Measurements from ENCODE around the gene ANKS1B. TPM values are rescaled to one million over a fixed set of nuclear protein-coding genes. Genes with fewer than 3 reads are reported as not detected.
"Not testable (repeated sequence)": the region's sequence is repeated elsewhere in the genome, so short reads cannot be mapped to it uniquely, and the experiment has no call there.

The ANKS1B gene
- total RNA-seq, 1 donor from 2014 or later: not detected

DNA sequence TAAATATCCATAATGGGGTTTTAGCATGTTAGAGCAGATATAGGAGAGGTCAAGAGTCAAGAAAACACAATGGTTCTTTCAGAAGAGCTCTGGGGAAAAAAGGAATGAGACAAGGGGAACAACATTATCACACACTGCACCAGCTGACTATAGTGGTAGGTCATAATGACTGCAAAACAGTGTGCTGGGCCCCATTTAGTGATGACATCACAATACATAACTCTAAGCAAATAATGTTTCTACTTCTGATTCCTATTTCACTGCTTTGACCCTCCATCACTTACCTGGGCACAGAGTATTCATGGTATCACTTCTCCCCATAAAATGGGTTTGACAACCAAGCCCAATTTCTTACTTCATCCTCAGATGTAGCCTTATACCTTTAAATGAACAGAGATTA lies 275.1 kb downstream of the ANKS1B start:
- no peak for DNase-seq (ENCODE audit: extremely low read depth, low read depth, low spot score)

DNA sequence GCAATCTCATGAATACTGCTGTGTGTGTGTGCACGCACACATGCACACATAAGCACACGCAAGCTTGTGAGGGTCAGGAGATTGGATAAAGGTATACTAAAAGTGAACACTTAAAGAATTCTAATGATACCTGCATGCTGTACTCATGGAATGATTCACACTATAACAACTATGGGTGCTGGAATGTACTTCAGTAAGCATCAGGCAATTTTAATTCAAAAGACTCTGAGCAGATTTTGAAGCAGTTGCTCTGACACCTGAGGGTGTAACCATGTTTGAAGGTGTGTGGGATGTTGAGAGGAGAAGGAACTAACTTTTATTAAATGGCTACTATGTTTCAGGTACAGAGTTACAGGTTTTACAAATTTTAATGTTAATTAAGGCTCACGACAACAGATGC lies 275.6 kb downstream of the ANKS1B start:
- no peak for DNase-seq (ENCODE audit: extremely low read depth, low read depth, low spot score)

- DNase-seq (ENCODE audit: extremely low read depth, low read depth, low spot score): no peak
Observed at GRCh38 chr12:99707883-99708282, 276.9 kb downstream of the ANKS1B start.

GRCh38 chr12:99706736-99707473 lies 277.8 kb downstream of the ANKS1B start:
- no peak for DNase-seq (ENCODE audit: extremely low read depth, low read depth, low spot score)

GRCh38 chr12:99704458-99704857 lies 280.3 kb downstream of the ANKS1B start:
- no peak for DNase-seq (ENCODE audit: extremely low read depth, low read depth, low spot score)

- no peak for DNase-seq (ENCODE audit: extremely low read depth, low read depth, low spot score)
Observed at GRCh38 chr12:99704036-99704435, 280.7 kb downstream of the ANKS1B start.

- no peak for DNase-seq (ENCODE audit: extremely low read depth, low read depth, low spot score)
Observed at GRCh38 chr12:99700032-99700431, 284.7 kb downstream of the ANKS1B start.

- no peak for DNase-seq (ENCODE audit: extremely low read depth, low read depth, low spot score)
Observed at GRCh38 chr12:99695050-99695449, 289.7 kb downstream of the ANKS1B start.

GRCh38 chr12:99686142-99686541 lies 298.6 kb downstream of the ANKS1B start:
- no peak for DNase-seq (ENCODE audit: extremely low read depth, low read depth, low spot score)

- no peak for DNase-seq (ENCODE audit: extremely low read depth, low read depth, low spot score)
Observed at GRCh38 chr12:99680276-99680675, 304.5 kb downstream of the ANKS1B start.

- DNase-seq (ENCODE audit: extremely low read depth, low read depth, low spot score): no peak
Observed at GRCh38 chr12:99670635-99671034, 314.1 kb downstream of the ANKS1B start.

DNA sequence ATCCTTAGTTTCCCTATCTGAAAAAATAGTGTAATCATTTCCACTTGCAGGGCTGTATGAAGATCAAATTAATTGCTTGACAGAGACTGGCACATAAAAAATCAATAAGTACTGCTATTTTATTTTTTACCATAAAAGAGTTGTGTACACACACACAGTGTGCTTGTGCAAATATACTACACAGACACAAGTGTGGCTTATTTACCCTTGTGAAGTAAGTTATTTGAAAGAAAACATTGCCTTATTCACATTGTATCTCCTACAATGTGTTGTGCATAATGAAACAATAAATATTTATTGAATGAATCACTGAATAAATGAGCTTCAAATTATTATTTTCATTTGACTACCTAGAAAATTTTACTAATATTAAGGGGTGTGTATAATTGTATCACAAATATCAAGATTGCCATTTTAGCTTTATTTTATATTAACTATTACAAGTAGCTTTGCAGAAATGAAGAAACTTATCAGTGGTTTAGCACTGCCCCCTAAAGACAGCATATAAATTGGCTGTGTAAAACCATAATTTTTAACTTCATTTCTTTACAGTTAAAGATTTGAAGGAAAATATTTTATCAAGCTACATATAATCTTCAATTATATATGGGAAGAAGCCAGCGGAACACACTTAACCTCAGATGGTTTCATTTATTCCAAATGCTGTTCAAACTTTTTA lies 325.9 kb downstream of the ANKS1B start:
- DNase-seq (ENCODE audit: extremely low read depth, low read depth, low spot score): no peak

DNA sequence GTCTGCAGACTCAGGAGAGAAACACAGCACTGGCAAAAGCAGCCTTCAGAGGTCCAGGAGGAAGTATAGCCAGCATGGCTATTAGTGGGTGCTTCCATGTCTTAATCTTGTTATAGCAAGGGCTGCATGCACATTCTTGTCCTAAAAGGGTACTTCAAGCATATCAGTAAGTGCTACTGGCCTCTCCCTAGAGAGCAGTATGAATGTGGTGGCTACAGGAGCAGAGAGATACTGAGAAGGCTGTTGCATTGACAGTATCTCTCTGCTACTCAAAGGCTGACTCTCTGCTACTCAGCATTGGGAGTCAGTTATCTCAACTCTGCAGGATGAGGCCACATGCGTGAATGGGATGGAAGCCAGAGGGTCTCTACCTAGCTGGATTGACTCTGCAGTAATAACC lies 335.2 kb downstream of the ANKS1B start:
- DNase-seq (ENCODE audit: extremely low read depth, low read depth, low spot score): no peak

GRCh38 chr12:99648183-99648582 lies 336.6 kb downstream of the ANKS1B start:
- DNase-seq (ENCODE audit: extremely low read depth, low read depth, low spot score): no peak

DNA sequence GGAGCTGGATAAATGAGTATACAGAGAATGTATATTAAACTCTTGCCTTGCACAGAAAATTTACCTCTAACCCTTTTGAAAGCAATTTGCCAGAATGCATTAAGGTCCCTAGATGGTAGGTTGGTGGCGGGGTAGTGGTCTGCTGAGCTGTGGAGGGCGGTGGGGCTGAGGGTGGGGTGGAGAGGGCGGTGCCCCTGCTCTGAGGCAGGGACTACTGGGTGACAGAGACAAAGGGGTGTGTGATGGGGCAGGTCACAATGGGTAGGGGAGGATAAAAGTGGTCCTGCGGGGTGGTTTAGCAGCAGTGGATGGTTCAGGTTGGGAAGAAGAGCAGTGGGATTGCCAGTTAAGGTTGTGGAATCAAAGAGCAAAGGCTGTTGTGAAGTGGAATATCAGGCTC lies 337.3 kb downstream of the ANKS1B start, which contains the start of gene GARIN6:
GARIN6 (plus strand) TSS at position 301 of the 400 bp plus-strand sequence. CDS start 422 bp downstream, outside the sequence.
- no peak for DNase-seq (ENCODE audit: extremely low read depth, low read depth, low spot score)

GRCh38 chr12:99644629-99645028 lies 340.1 kb downstream of the ANKS1B start:
- no peak for DNase-seq (ENCODE audit: extremely low read depth, low read depth, low spot score)

GRCh38 chr12:99627459-99627858 lies 357.3 kb downstream of the ANKS1B start:
- no peak for DNase-seq (ENCODE audit: extremely low read depth, low read depth, low spot score)

DNA sequence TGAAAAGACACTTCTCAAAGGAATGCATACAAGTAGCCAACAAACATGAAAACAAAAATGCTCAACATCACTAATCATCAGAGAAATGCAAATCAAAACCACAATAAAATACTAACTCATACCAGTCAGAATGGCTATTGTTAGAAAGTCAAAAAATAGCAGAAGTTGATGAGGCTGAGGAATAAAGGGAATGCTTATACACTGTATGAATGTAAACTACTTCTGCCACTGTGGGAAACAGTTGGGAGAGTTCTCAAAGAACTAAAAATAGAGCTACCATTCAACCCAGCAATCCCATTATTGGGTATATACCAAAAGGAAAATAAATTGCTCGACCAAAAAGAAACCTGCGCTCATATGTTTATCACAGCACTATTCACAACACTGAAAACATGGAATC lies 360.1 kb downstream of the ANKS1B start:
- DNase-seq (ENCODE audit: extremely low read depth, low read depth, low spot score): not testable (repeated sequence)

GRCh38 chr12:99620159-99620479 lies 364.6 kb downstream of the ANKS1B start:
- no peak for DNase-seq (ENCODE audit: extremely low read depth, low read depth, low spot score)

GRCh38 chr12:99619389-99620158 lies 365.2 kb downstream of the ANKS1B start:
- no peak for DNase-seq (ENCODE audit: extremely low read depth, low read depth, low spot score)

GRCh38 chr12:99618657-99619056 lies 366.1 kb downstream of the ANKS1B start:
- DNase-seq (ENCODE audit: extremely low read depth, low read depth, low spot score): no peak

DNA sequence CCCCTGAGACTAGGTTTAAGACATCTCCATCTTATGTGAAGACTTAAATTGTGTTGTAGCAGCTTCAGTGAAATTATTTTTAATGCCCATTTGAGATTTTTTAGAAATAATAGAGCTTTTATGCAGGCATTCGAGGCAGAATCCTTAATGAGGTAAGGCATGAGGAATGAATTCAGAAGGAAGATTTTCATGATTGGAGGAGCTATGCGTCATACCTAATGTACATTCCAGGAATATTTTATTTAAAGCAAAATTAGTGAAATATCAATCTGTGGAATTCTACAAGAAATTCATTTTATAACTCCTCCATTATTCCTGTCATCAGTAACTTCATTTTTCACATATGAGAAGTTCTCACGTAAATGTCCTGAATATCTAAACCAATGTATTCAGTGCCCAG lies 373.1 kb downstream of the ANKS1B start:
- DNase-seq (ENCODE audit: extremely low read depth, low read depth, low spot score): no peak

All from glomerular endothelial cell (primary cell).